Sigmoid colon (tissue), 4 donors: ENCODE data around the gene LINGO3.

Source experiments
- CTCF ChIP-seq, 4 experiments: fragments of 450-650 bp in 3 of 4; fragments of 200-600 bp in 1 of 4; IDR thresholded peaks; one replicate each; pipeline ENCODE4 v1.5.1; 2016 to 2019; ENCODE audit warnings: antibody characterized with exemption in 4 of 4, mild to moderate bottlenecking in 3 of 4, moderate library complexity in 2 of 4
- POLR2A ChIP-seq, 2 donors: fragments of 450-650 bp; IDR thresholded peaks; one replicate each; pipeline ENCODE4 v1.6.1; 2016; ENCODE audit warnings: antibody characterized with exemption in 2 of 2, mild to moderate bottlenecking in 2 of 2, moderate library complexity in 2 of 2
- POLR2AphosphoS5 ChIP-seq, 4 donors: sonication (generic); formaldehyde crosslinking; IDR thresholded peaks; one replicate each; pipeline ENCODE4 v1.6.1; 2017; ENCODE audit warnings: antibody characterized with exemption in 4 of 4

GRCh38 chr19:2296141-2296540 is 11.8 kb downstream of the LINGO3 start:
- TF ChIP-seq CTCF (IDR thresholded peaks at IDR 0.05) (no peak), POLR2AphosphoS5 (IDR thresholded peaks at IDR 0.05) (no peak), POLR2A (IDR thresholded peaks at IDR 0.05) (no peak)
